GM20000 (cell line): ENCODE measurements around the gene SPINT2.
A peak's percentile ranks its signal among the peaks of the same experiment; 100 is the strongest.

ENCODE experiments used
- DNase-seq: peaks from one replicate; pipeline ENCODE4 v3.0.0; 2012; ENCODE audit warnings: low spot score
- CTCF ChIP-seq: IDR thresholded peaks from 2 replicates; pipeline ENCODE4 v1.5.1; 2012; ENCODE audit warnings: mild to moderate bottlenecking, control low read depth; ENCODE audit errors: extremely low read depth, missing control alignments

The SPINT2 gene

GRCh38 chr19:38309615-38310278, 45.4 kb downstream of the SPINT2 start:
- TF ChIP-seq CTCF, result no peak
- no peak for DNase-seq

GRCh38 chr19:38310279-38310670, 45.9 kb downstream of the SPINT2 start:
- no peak for TF ChIP-seq CTCF
- DNase-seq, result no peak

- TF ChIP-seq CTCF, result no peak
- no peak for DNase-seq
These were observed 46.6 kb downstream of the SPINT2 start for GRCh38 chr19:38310986-38311385.

GRCh38 chr19:38315657-38316476, 51.5 kb downstream of the SPINT2 start, which contains the start of gene YIF1B:
Gene YIF1B (minus strand): TSS chr19:38315947. CDS start chr19:38315917, 30 bp downstream.
- peak; percentile 99 for DNase-seq
- no peak for TF ChIP-seq CTCF

- TF ChIP-seq CTCF, result no peak
- DNase-seq, result no peak
These were observed 52.2 kb downstream of the SPINT2 start for GRCh38 chr19:38316477-38317067.

- DNase-seq, result no peak
- TF ChIP-seq CTCF, result no peak
These were observed 52.8 kb downstream of the SPINT2 start for GRCh38 chr19:38317104-38317612.

GRCh38 chr19:38318660-38319059, 54.3 kb downstream of the SPINT2 start:
- no peak for DNase-seq
- TF ChIP-seq CTCF, result no peak
